ENCODE measurements around the gene MIR17HG. TPM values are rescaled to one million over a fixed set of nuclear protein-coding genes. Genes with fewer than 3 reads are reported as not detected.
"Not testable (repeated sequence)": the region's sequence is repeated elsewhere in the genome, so short reads cannot be mapped to it uniquely, and the experiment has no call there.

MIR17HG gene
- total RNA-seq, 1 experiment from 2014 or later = 5.5 TPM

- ATAC-seq (no peak), DNase-seq (no peak)
- peak overlapping the region; percentile 96 for H3K4me2 ChIP-seq (ENCODE audit: low read length)
- H3K4me1 ChIP-seq (ENCODE audit: insufficient read depth, low read length) = peaks cover 20% of the 10 kb centered on the region
- no peaks in the 10 kb centered on the region for H3K9me3 ChIP-seq (ENCODE audit: low read length)
- TF ChIP-seq EZH2 (IDR thresholded peaks at IDR 0.05; ENCODE audit: low read length, unreplicated experiment) (no peak), CTCF (conservative IDR thresholded peaks at IDR 0.05; ENCODE audit: low read depth, low read length) (no peak), EZH2phosphoT487 (IDR thresholded peaks at IDR 0.05; ENCODE audit: borderline replicate concordance, low read length) (no peak)
- peaks cover 48% of the 10 kb centered on the region for H3K79me2 ChIP-seq (ENCODE audit: low read length)
- BruUV-seq (replicated peaks) = no TSS peak
- H3F3A ChIP-seq (ENCODE audit: low read length, unreplicated experiment) = peaks cover 8% of the 10 kb centered on the region
- no peak overlapping the region for H2AFZ ChIP-seq (ENCODE audit: low read length)
- H3K36me3 ChIP-seq (ENCODE audit: low read depth, low read length) = peaks cover 69% of the 10 kb centered on the region
- ChIA-PET POLR2A (ENCODE audit: unreplicated experiment) (no interaction called here), CTCF (no interaction called here)
- H3K27me3 ChIP-seq (ENCODE audit: low read length) = peaks cover 7% of the 10 kb centered on the region
- no peak overlapping the region for H3K9ac ChIP-seq (ENCODE audit: low read length)
- H3K4me3 ChIP-seq (ENCODE audit: low read length) = peak overlapping the region; percentile 90
- no peak overlapping the region for H3K27ac ChIP-seq (ENCODE audit: low read length)
- intact Hi-C loops (cut with micrococcal nuclease) = no loop called here
- H4K20me1 ChIP-seq (ENCODE audit: low read length) = peaks cover 67% of the 10 kb centered on the region
- H3K9me2 ChIP-seq (replicated peaks; ENCODE audit: low read length) = no peaks in the 10 kb centered on the region
Observed at GRCh38 chr13:91351123-91351522, 3.6 kb downstream of the MIR17HG start.

- ATAC-seq = no peak
- TF ChIP-seq EZH2phosphoT487 (IDR thresholded peaks at IDR 0.05; ENCODE audit: borderline replicate concordance, low read length) = no peak
- TF ChIP-seq EZH2 (IDR thresholded peaks at IDR 0.05; ENCODE audit: low read length, unreplicated experiment) = no peak
- TF ChIP-seq CTCF (conservative IDR thresholded peaks at IDR 0.05; ENCODE audit: low read depth, low read length) = no peak
- Histone ChIP-seq H2AFZ (ENCODE audit: low read length) (no peak overlapping the region), H3F3A (ENCODE audit: low read length, unreplicated experiment) (peaks cover 8% of the 10 kb centered on the region), H3K79me2 (ENCODE audit: low read length) (peaks cover 48% of the 10 kb centered on the region), H3K36me3 (ENCODE audit: low read depth, low read length) (peaks cover 77% of the 10 kb centered on the region), H3K4me2 (ENCODE audit: low read length) (peak overlapping the region; percentile 96; the same call in 1 of the 2 replicates), H3K9ac (ENCODE audit: low read length) (no peak overlapping the region), H4K20me1 (ENCODE audit: low read length) (peaks cover 74% of the 10 kb centered on the region), H3K9me3 (ENCODE audit: low read length) (no peaks in the 10 kb centered on the region), H3K27ac (ENCODE audit: low read length) (no peak overlapping the region), H3K4me1 (ENCODE audit: insufficient read depth, low read length) (peaks cover 16% of the 10 kb centered on the region), H3K27me3 (ENCODE audit: low read length) (no peaks in the 10 kb centered on the region), H3K4me3 (ENCODE audit: low read length) (no peak overlapping the region), H3K9me2 (replicated peaks; ENCODE audit: low read length) (no peaks in the 10 kb centered on the region)
- no peak for DNase-seq
- ChIA-PET POLR2A (ENCODE audit: unreplicated experiment) (no interaction called here), CTCF (no interaction called here)
- intact Hi-C loops (cut with micrococcal nuclease) = no loop called here
- no TSS peak for BruUV-seq (replicated peaks)
Observed at GRCh38 chr13:91351980-91352379, 4.5 kb downstream of the MIR17HG start.

GRCh38 chr13:91352891-91353290, 5.4 kb downstream of the MIR17HG start:
- peaks cover 14% of the 10 kb centered on the region for H3K4me1 ChIP-seq (ENCODE audit: insufficient read depth, low read length)
- H4K20me1 ChIP-seq (ENCODE audit: low read length) = peaks cover 76% of the 10 kb centered on the region
- H3K4me3 ChIP-seq (ENCODE audit: low read length); H3F3A ChIP-seq (ENCODE audit: low read length, unreplicated experiment); H3K27ac ChIP-seq (ENCODE audit: low read length); ATAC-seq; CTCF ChIA-PET; POLR2A ChIA-PET (ENCODE audit: unreplicated experiment); H3K4me2 ChIP-seq (ENCODE audit: low read length); DNase-seq; H3K27me3 ChIP-seq (ENCODE audit: low read length); intact Hi-C loops (cut with micrococcal nuclease); BruUV-seq (replicated peaks); H3K9ac ChIP-seq (ENCODE audit: low read length); H3K9me2 ChIP-seq (replicated peaks; ENCODE audit: low read length); H3K9me3 ChIP-seq (ENCODE audit: low read length); H2AFZ ChIP-seq (ENCODE audit: low read length): not testable (repeated sequence)
- H3K36me3 ChIP-seq (ENCODE audit: low read depth, low read length) = peaks cover 82% of the 10 kb centered on the region
- H3K79me2 ChIP-seq (ENCODE audit: low read length) = peaks cover 48% of the 10 kb centered on the region
